Measurements from ENCODE around the gene GAP43. TPM values are rescaled to one million over a fixed set of nuclear protein-coding genes. Genes with fewer than 3 reads are reported as not detected.

GAP43 gene
- total and polyA plus RNA-seq, 2 of the 4 experiments (the other 2 are of a cell fraction), result 0.36 to 0.51 TPM

DNA sequence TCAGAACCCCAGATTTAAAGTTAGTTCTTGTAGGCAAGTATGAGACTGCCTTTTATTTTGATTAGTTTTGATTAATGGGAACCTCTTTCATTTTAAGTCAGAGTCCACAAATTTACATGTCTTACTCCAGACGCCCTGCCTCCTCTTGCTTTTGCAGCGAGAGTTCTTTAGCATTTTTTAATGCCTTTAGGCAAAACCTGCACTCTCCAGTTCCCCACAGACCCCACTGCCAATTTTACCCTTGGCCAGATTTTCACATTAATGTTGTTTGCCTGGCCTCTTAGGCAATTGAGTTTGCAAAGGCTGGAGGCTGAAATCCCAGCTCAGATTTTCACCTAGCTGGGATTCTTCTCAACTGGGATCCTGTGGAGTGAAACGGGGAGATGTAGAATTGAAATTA, 85.8 kb downstream of the GAP43 start:
- H4K8ac ChIP-seq (ENCODE audit: low read depth in 2 of 2, low read length in 2 of 2), result no peak overlapping the region
- no peaks in the 10 kb centered on the region for H4K20me1 ChIP-seq (ENCODE audit: insufficient read depth, low read length)
- no peak overlapping the region for H3K18ac ChIP-seq (ENCODE audit: low read depth, low read length)
- H3K36me3 ChIP-seq (ENCODE audit: control insufficient read depth, insufficient read depth, low read length), result no peaks in the 10 kb centered on the region
- H2AK9ac ChIP-seq (replicated peaks; ENCODE audit: low read depth, low read length, poor library complexity), result no peak overlapping the region
- H3K4me2 ChIP-seq (ENCODE audit: low read depth, low read length), result no peak overlapping the region
- H2BK120ac ChIP-seq (ENCODE audit: low read depth, low read length), result no peak overlapping the region
- no peak overlapping the region for H3K23ac ChIP-seq (ENCODE audit: low read depth, low read length)
- DNase-seq (no peak), ATAC-seq (ENCODE audit: low read depth) (no peak)
- H3K4me1 ChIP-seq (ENCODE audit: control insufficient read depth, insufficient read depth, low read length), result peaks cover 3% of the 10 kb centered on the region; the same call in 1 of the 2 replicates
- WGBS, 2 experiments (ENCODE audit: extremely low coverage in 2 of 2, insufficient read length in 1 of 2), result no CpG with 5 or more reads among the region's 3 CpGs
- no peak overlapping the region for H3K56ac ChIP-seq (ENCODE audit: extremely low read depth, insufficient read depth, low read length)
- H3K27ac ChIP-seq (ENCODE audit: insufficient read depth, low read length), result no peak overlapping the region
- H2AFZ ChIP-seq (replicated peaks; ENCODE audit: low read length, poor library complexity), result no peak overlapping the region
- peaks cover 2% of the 10 kb centered on the region; the same call in 1 of the 2 replicates for H3K9me1 ChIP-seq (ENCODE audit: insufficient read depth, low read length)
- H2BK5ac ChIP-seq (ENCODE audit: low read depth, low read length, poor library complexity, severe bottlenecking), result no peak overlapping the region
- dilution Hi-C loops (cut with HindIII; ENCODE audit: low sequenced_read_pairs, unreplicated experiment) (no loop called here), in situ Hi-C loops (cut with MboI; ENCODE audit: low sequenced_read_pairs) (no loop called here), intact Hi-C loops (cut with micrococcal nuclease) (loop anchor here (5.0 kb wide), 1 partner anchor 103 kb away; no protein-coding TSS in a partner anchor)
- H4K5ac ChIP-seq (ENCODE audit: low read depth, low read length), result no peak overlapping the region
- H3K4me3 ChIP-seq (ENCODE audit: insufficient read depth, low read depth, low read length), result no peak overlapping the region
- no peak overlapping the region for H3K9ac ChIP-seq (ENCODE audit: low read depth, low read length)
- H3K4ac ChIP-seq (ENCODE audit: low read depth, low read length), result no peak overlapping the region
- no peaks in the 10 kb centered on the region for H3K9me3 ChIP-seq (ENCODE audit: control insufficient read depth, insufficient read depth, low read length)
- H2BK15ac ChIP-seq (ENCODE audit: low read depth, low read length), result no peak overlapping the region
- TF ChIP-seq FOS (IDR thresholded peaks at IDR 0.05; ENCODE audit: low read depth, low read length) (no peak), BHLHE40 (IDR thresholded peaks at IDR 0.05; ENCODE audit: low read depth, low read length) (no peak), CEBPB (IDR thresholded peaks at IDR 0.05; ENCODE audit: low read depth, low read length) (no peak), CTCF (conservative IDR thresholded peaks at IDR 0.05; ENCODE audit: low read depth, low read length) (no peak), POLR2A (IDR thresholded peaks at IDR 0.05; ENCODE audit: low read depth, low read length) (no peak), MAZ (IDR thresholded peaks at IDR 0.05; ENCODE audit: borderline replicate concordance, low read depth, low read length) (no peak), RAD21 (IDR thresholded peaks at IDR 0.05; ENCODE audit: low read length) (no peak), MAFK (IDR thresholded peaks at IDR 0.05; ENCODE audit: low read depth, low read length) (no peak), RFX5 (IDR thresholded peaks at IDR 0.05; ENCODE audit: low read depth, low read length) (no peak), NFE2L2 (IDR thresholded peaks at IDR 0.05; ENCODE audit: low read depth, low read length) (no peak)
- no peak overlapping the region for H4K91ac ChIP-seq (ENCODE audit: insufficient read depth, low read depth, low read length)
- CTCF ChIA-PET, result interaction anchor here (1.3 kb wide), 1 partner anchor 9 kb away, joined by 4 read pairs; no protein-coding TSS in a partner anchor
- no peak overlapping the region for H2AK5ac ChIP-seq (ENCODE audit: low read depth, low read length)
- H3K79me1 ChIP-seq (ENCODE audit: low read depth in 1 of 2, low read length in 2 of 2), result no peaks in the 10 kb centered on the region
- H3K27me3 ChIP-seq (ENCODE audit: control insufficient read depth, insufficient read depth, low read length), result no peaks in the 10 kb centered on the region
- H2BK20ac ChIP-seq (ENCODE audit: low read depth, low read length), result no peak overlapping the region
- no TSS peak for BruUV-seq (replicated peaks)
- no peak overlapping the region for H3K14ac ChIP-seq (replicated peaks; ENCODE audit: low read depth, low read length)
- POLR2A ChIA-PET (ENCODE audit: unreplicated experiment), result interaction anchor here (0.6 kb wide), 1 partner anchor 244 kb away, joined by 4 read pairs; no protein-coding TSS in a partner anchor
